Astrocyte (in vitro differentiated cells and primary cell): ENCODE results near the gene MEDAG.

Source experiments
- CTCF ChIP-seq: IDR thresholded peaks from 2 replicates; pipeline ENCODE4 v1.5.1; 2011; ENCODE audit warnings: low read depth, mild to moderate bottlenecking, inconsistent platforms, low read length, moderate library complexity; ENCODE audit not compliant: insufficient read depth
- EZH2 ChIP-seq: IDR thresholded peaks from 2 replicates; pipeline ENCODE4 v1.6.1; 2012; ENCODE audit warnings: mild to moderate bottlenecking, low read length, inconsistent platforms; ENCODE audit not compliant: insufficient read depth

- TF ChIP-seq EZH2: no peak
- no peak for TF ChIP-seq CTCF
Measured at GRCh38 chr13:30857018-30857417, 49.1 kb upstream of the MEDAG start.
